Ovary (tissue), 9 donors: ENCODE measurements around the gene SYNGAP1. TPM values are rescaled to one million over a fixed set of nuclear protein-coding genes. Genes with fewer than 3 reads are reported as not detected.

Source experiments
- DNase-seq, 5 donors: peaks; one replicate each; pipeline ENCODE4 v3.0.0-alpha.2; 2019 to 2020
- H3K27ac ChIP-seq, 2 donors: fragments of 200-600 bp; one replicate each; pipeline versions ENCODE4 v1.5.1 to v1.8.0; 2019 to 2022
- H3K27me3 ChIP-seq: fragments of 200-600 bp; one replicate; pipeline ENCODE4 v1.8.0; 2022
- H3K36me3 ChIP-seq: fragments of 200-600 bp; sonication (generic); one replicate; pipeline ENCODE4 v1.5.1; 2019
- H3K4me1 ChIP-seq: one replicate; pipeline ENCODE4 v1.8.1; 2013; ENCODE audit warnings: mild to moderate bottlenecking, moderate library complexity; ENCODE audit not compliant: insufficient read depth
- H3K4me3 ChIP-seq: fragments of 200-600 bp; sonication (generic); one replicate; pipeline ENCODE4 v1.5.1; 2017
- H3K9me3 ChIP-seq, 2 donors: fragments of 200-600 bp in 1 of 2; sonication (generic) in 1 of 2; one replicate each; pipeline versions ENCODE4 v1.5.1 to v1.8.1; 2013 to 2019; ENCODE audit warnings: mild to moderate bottlenecking in 1 of 2, moderate library complexity in 1 of 2
- CTCF ChIP-seq, 3 donors: fragments of 450-650 bp in 2 of 3; fragments of 200-600 bp in 1 of 3; IDR thresholded peaks; one replicate each; pipeline versions ENCODE4 v1.5.1 to v1.8.0; 2016 to 2022; ENCODE audit warnings: antibody characterized with exemption in 3 of 3, mild to moderate bottlenecking in 1 of 3
- EP300 ChIP-seq: sonication (generic); formaldehyde crosslinking; IDR thresholded peaks from one replicate; pipeline ENCODE4 v1.6.1; 2017; ENCODE audit warnings: antibody characterized with exemption
- POLR2A ChIP-seq: fragments of 450-650 bp; IDR thresholded peaks from one replicate; pipeline ENCODE4 v1.6.1; 2017; ENCODE audit warnings: antibody characterized with exemption, mild to moderate bottlenecking, moderate library complexity
- WGBS, 3 donors: extraction: QIAGEN DNeasy Blood & Tissue Kit in 1 of 3; methylation state at CpG; one replicate each; pipeline versions ENCODE4 v1.1.5 to v1.1.7; 2013 to 2017; 5-methylcytosine and 5-hydroxymethylcytosine counted together
- intact Hi-C, 4 donors: fragments of 100-400 bp; cut with DNase I; formaldehyde crosslinking; loops; one replicate each; pipeline versions ENCODE4 v1.11.0 to v1.15.1; 2022 to 2023
- polyA plus RNA-seq, 2 donors: library from polyadenylated mRNA; stranded (reverse); fragments of 200-250 nt in 1 of 2; fragments of 350-450 nt in 1 of 2; fragmentation: Illumina TruSeq in 1 of 2; extraction: RNeasy Lipid Tissue Mini Kit (QIAGEN cat#74804) in 1 of 2; gene quantifications; one replicate each; pipeline ENCODE4 v1.2.3, GENCODE V29; 2013 to 2014
- total RNA-seq, 7 donors: library from RNA; depleted of rRNA in 2 of 7; stranded (reverse); fragments of >200 nt in 2 of 7; fragmentation: NEBNext Ultra II Directional in 3 of 7; extraction: Animal tissue kit (Norgen Biotek cat#: 25700) in 3 of 7; gene quantifications; one replicate each; pipeline versions ENCODE4 v1.1.0 to v1.2.4, GENCODE V29; 2016 to 2023
- donor health status: DM: no; HTN: no; CAD: no; lungs with moderate emphysema.
- donor health status: DM: no; HTN: no; CAD: no.
- donor health status: Bipolar disorder and iron deficiency.
- donor health status: DM: yes; HTN: yes; CAD: no.
- donor health status: DM: no; HTN: no; CAD: no.
- donor health status: DM: yes; HTN: yes; CAD: no.

SYNGAP1 gene
- total and polyA plus RNA-seq, 9 donors: 14.6 to 60.0 (median 33.5) TPM

- Histone ChIP-seq H3K4me3 (no peak overlapping the region), H3K9me3 (no peaks in the 10 kb centered on the region), H3K36me3 (no peaks in the 10 kb centered on the region), H3K4me1 (peaks cover 19% of the 10 kb centered on the region), H3K27ac (peak overlapping the region; percentile 80 to 96), H3K27me3 (no peaks in the 10 kb centered on the region)
- DNase-seq: no peak
- TF ChIP-seq POLR2A (no peak), EP300 (no peak), CTCF (IDR thresholded peaks at IDR 0.05) (no peak)
- intact Hi-C loops: loop anchor here in 1 of 4 donors (10.0 kb wide), 1 partner anchor 109 kb away; the partner anchor contains the start of genes TAPBP and ZBTB22
- WGBS, 3 donors: 94 to 97% (median 97%) methylated on average over 2 of the region's 2 CpGs
Observed at GRCh38 chr6:33423777-33424176, 3.9 kb downstream of the SYNGAP1 start.

GRCh38 chr6:33424855-33425667, 5.2 kb downstream of the SYNGAP1 start:
- no peaks in the 10 kb centered on the region for H3K36me3 ChIP-seq
- peak; percentile 62 to 76 (median 74) for DNase-seq
- no peaks in the 10 kb centered on the region for H3K27me3 ChIP-seq
- intact Hi-C loops: loop anchor here in 1 of 4 donors (10.0 kb wide), 1 partner anchor 110 kb away; the partner anchor contains the start of genes TAPBP and ZBTB22
- H3K4me3 ChIP-seq: peak overlapping the region; percentile 59
- no peak for TF ChIP-seq CTCF (IDR thresholded peaks at IDR 0.05)
- peak; percentile 32 for TF ChIP-seq POLR2A
- H3K27ac ChIP-seq: peak overlapping the region; percentile 80 to 96
- peaks cover 24% of the 10 kb centered on the region for H3K4me1 ChIP-seq
- WGBS, 3 donors: 5 to 7% (median 6%) methylated on average over 12 of the region's 12 CpGs
- no peaks in the 10 kb centered on the region for H3K9me3 ChIP-seq

GRCh38 chr6:33425668-33426577, 6.1 kb downstream of the SYNGAP1 start:
- H3K9me3 ChIP-seq: no peaks in the 10 kb centered on the region
- H3K27me3 ChIP-seq: no peaks in the 10 kb centered on the region
- H3K4me1 ChIP-seq: peaks cover 29% of the 10 kb centered on the region
- TF ChIP-seq EP300: no peak
- TF ChIP-seq POLR2A: peak; percentile 26
- peak; percentile 44 to 58 (median 49) for TF ChIP-seq CTCF (IDR thresholded peaks at IDR 0.05)
- H3K36me3 ChIP-seq: no peaks in the 10 kb centered on the region
- WGBS, 3 donors: 2 to 4% (median 2%) methylated on average over 40 to 43 of the region's 43 CpGs
- H3K27ac ChIP-seq: peak overlapping the region; percentile 80 to 96
- peak overlapping the region; percentile 59 for H3K4me3 ChIP-seq
- peak; percentile 93 to 94 (median 94) for DNase-seq
- intact Hi-C loops: loop anchor here in 1 of 4 donors (2.0 to 10.0 kb wide), 2 partner anchors 35 to 111 kb away; partner anchors contain the start of genes KIFC1, TAPBP and ZBTB22
